Measurements from ENCODE around the gene AOC3.

The AOC3 gene

GRCh38 chr17:42900460-42901331 lies 49.7 kb downstream of the AOC3 start, which contains the start of gene G6PC1:
G6PC1 (plus strand) TSS chr17:42900799; CDS start chr17:42900877, 78 bp downstream.
- Histone ChIP-seq H3K4me3 (ENCODE audit: low read length) (no peak within 1 kb of the TSS), H3K4me1 (ENCODE audit: control insufficient read depth, low read depth, low read length) (no peaks in the 10 kb centered on the region), H3K27ac (ENCODE audit: low read length) (no peak within 1 kb of the TSS), H3K36me3 (ENCODE audit: control insufficient read depth, low read depth, low read length) (no peaks in the 10 kb centered on the region), H3K27me3 (ENCODE audit: control insufficient read depth, insufficient read depth, low read length) (no peaks in the 10 kb centered on the region), H3K9me3 (ENCODE audit: control insufficient read depth, low read depth, low read length) (no peaks in the 10 kb centered on the region), H3K9ac (ENCODE audit: low read length) (no peak within 1 kb of the TSS)

- Histone ChIP-seq H3K9ac (ENCODE audit: low read length) (no peak overlapping the region), H3K4me1 (ENCODE audit: control insufficient read depth, low read depth, low read length) (no peaks in the 10 kb centered on the region), H3K27ac (ENCODE audit: low read length) (no peak overlapping the region), H3K4me3 (ENCODE audit: low read length) (no peak overlapping the region), H3K27me3 (ENCODE audit: control insufficient read depth, insufficient read depth, low read length) (no peaks in the 10 kb centered on the region), H3K9me3 (ENCODE audit: control insufficient read depth, low read depth, low read length) (no peaks in the 10 kb centered on the region), H3K36me3 (ENCODE audit: control insufficient read depth, low read depth, low read length) (no peaks in the 10 kb centered on the region)
Observed at GRCh38 chr17:42901535-42902229, 50.7 kb downstream of the AOC3 start.

GRCh38 chr17:42904110-42904469 lies 53.1 kb downstream of the AOC3 start:
- no peaks in the 10 kb centered on the region for H3K4me1 ChIP-seq (ENCODE audit: control insufficient read depth, low read depth, low read length)
- H3K27me3 ChIP-seq (ENCODE audit: control insufficient read depth, insufficient read depth, low read length), result no peaks in the 10 kb centered on the region

GRCh38 chr17:42906772-42907446 lies 55.9 kb downstream of the AOC3 start:
- Histone ChIP-seq H3K4me1 (ENCODE audit: control insufficient read depth, low read depth, low read length) (no peaks in the 10 kb centered on the region), H3K4me3 (ENCODE audit: low read length) (no peak overlapping the region), H3K9me3 (ENCODE audit: control insufficient read depth, low read depth, low read length) (no peaks in the 10 kb centered on the region), H3K27me3 (ENCODE audit: control insufficient read depth, insufficient read depth, low read length) (no peaks in the 10 kb centered on the region), H3K9ac (ENCODE audit: low read length) (no peak overlapping the region), H3K36me3 (ENCODE audit: control insufficient read depth, low read depth, low read length) (no peaks in the 10 kb centered on the region), H3K27ac (ENCODE audit: low read length) (no peak overlapping the region)

More at GRCh38 chr17:42904110-42904469, 53.1 kb downstream of the AOC3 start:
- no peak overlapping the region for H3K27ac ChIP-seq (ENCODE audit: low read length)
- H3K4me3 ChIP-seq (ENCODE audit: low read length), result no peak overlapping the region
- H3K9me3 ChIP-seq (ENCODE audit: control insufficient read depth, low read depth, low read length), result no peaks in the 10 kb centered on the region
- no peaks in the 10 kb centered on the region for H3K36me3 ChIP-seq (ENCODE audit: control insufficient read depth, low read depth, low read length)
- H3K9ac ChIP-seq (ENCODE audit: low read length), result no peak overlapping the region
